IPS DF 6.9 (cell line): Measurements from ENCODE around the gene TENM3.
"Not testable (repeated sequence)": the region's sequence is repeated elsewhere in the genome, so short reads cannot be mapped to it uniquely, and the experiment has no call there.

Experiments used
- DNase-seq: peaks from one replicate; pipeline ENCODE4 v3.0.0-alpha.2; 2013; ENCODE audit warnings: low read depth, low spot score
- H3K27ac ChIP-seq: one replicate; pipeline ENCODE4 v1.5.1; 2013; ENCODE audit warnings: low read length, control low read depth
- H3K27me3 ChIP-seq: 2 replicates; pipeline ENCODE4 v1.6.1; 2013; ENCODE audit warnings: mild to moderate bottlenecking, low read length; ENCODE audit not compliant: control insufficient read depth, insufficient read depth
- H3K36me3 ChIP-seq: 2 replicates; pipeline ENCODE4 v1.6.1; 2013; ENCODE audit warnings: low read length; ENCODE audit not compliant: control insufficient read depth, insufficient read depth
- H3K4me1 ChIP-seq: 2 replicates; pipeline ENCODE4 v1.6.1; 2013; ENCODE audit warnings: low read length; ENCODE audit not compliant: control insufficient read depth, insufficient read depth
- H3K4me3 ChIP-seq: 2 replicates; pipeline ENCODE4 v1.5.1; 2013; ENCODE audit warnings: mild to moderate bottlenecking, low read length
- H3K9me3 ChIP-seq: 2 replicates; pipeline ENCODE4 v1.6.1; 2013; ENCODE audit warnings: low read length, inconsistent platforms; ENCODE audit not compliant: control insufficient read depth, insufficient read depth
- WGBS: extraction: QIAGEN DNeasy Blood & Tissue Kit; methylation state at CpG from one replicate; pipeline ENCODE4 v1.1.7; 2013; ENCODE audit warnings: mixed read lengths, missing lambda C conversion rate; ENCODE audit not compliant: insufficient read length, insufficient coverage; 5-methylcytosine and 5-hydroxymethylcytosine counted together

TENM3 gene

DNA sequence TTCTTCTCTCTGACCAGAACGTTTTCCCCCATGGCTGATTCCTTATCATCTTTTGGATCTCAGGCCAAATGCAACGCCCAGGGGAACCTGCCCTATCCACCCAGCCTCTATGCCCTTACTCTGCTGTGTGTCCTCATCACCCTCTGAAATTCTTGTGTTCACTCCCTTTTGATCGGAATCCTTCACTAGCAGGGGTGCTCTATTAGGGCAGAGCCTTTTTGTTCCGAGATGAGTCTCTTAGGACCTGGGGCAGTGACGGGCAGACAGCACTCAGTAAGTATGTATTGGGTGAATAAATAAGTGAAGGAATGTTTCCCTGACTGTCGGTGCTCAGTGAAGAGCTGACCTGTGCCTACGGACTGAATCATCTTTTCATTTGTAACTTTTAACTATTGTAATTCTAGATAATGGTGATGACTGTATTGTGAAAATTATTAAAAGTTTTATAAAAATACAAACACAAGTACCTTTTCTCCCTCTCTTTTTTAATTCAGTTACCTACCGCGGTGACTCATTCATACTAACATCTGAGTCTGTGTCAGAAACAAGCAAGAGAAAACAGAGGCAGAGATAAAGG is 4.8 kb upstream of the TENM3 start:
- DNase-seq, result no peak
- H3K4me1 ChIP-seq, result peaks cover 5% of the 10 kb centered on the region; the same call in 1 of the 2 replicates
- no peak overlapping the region for H3K27ac ChIP-seq
- no CpG with 5 or more reads among the region's 9 CpGs for WGBS
- no peaks in the 10 kb centered on the region for H3K9me3 ChIP-seq
- H3K36me3 ChIP-seq, result no peaks in the 10 kb centered on the region
- H3K27me3 ChIP-seq, result no peaks in the 10 kb centered on the region
- H3K4me3 ChIP-seq, result no peak overlapping the region

DNA sequence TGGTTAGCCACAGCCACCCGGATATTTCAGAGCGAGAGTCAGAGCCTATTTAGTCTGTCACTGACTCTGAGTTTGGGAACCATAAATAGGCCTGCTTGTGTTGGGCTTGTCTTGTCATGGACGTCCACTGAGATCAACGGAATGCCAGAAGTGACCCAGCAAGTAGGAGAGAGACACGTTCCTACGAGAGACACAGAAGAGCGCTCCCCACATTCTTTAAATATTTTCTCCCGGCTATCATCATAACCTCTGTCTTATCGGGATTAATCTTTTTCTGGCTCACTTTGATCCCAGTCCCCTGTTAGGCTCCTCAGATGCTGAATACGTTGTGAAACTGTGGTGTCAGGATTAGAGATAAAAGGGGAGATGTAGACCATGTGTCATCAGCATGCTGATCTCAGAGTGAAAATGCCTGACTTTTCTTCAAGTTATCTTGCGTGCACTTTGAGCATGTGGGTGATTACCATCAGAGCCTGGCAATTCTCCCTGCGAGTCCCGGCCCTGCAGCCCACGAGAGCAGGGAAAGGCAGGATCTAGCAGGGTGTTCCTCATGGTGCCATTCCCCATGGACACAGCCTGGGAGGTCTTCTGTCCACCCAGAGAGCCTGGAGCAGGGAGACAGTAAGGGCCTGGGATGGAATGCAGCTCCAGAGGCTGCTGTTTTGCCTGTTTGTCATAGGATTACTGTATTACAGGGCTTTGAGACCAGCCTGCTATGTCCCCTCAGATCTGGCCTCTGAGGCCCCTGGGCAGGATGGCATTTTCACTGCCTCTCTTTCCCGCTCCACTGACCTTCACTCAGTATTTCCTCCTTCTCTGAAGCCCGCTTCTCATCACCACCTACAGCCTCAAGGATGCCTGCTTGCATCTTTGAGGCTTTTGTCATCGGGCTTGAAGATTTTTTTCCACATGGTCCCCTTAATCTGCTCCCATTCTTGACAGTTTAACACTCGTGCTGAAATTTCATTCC is 2.8 kb upstream of the TENM3 start:
- WGBS, result no CpG with 5 or more reads among the region's 18 CpGs
- Histone ChIP-seq H3K27me3 (no peaks in the 10 kb centered on the region), H3K36me3 (no peaks in the 10 kb centered on the region), H3K27ac (no peak overlapping the region), H3K9me3 (no peaks in the 10 kb centered on the region), H3K4me1 (peaks cover 5% of the 10 kb centered on the region; the same call in 1 of the 2 replicates), H3K4me3 (no peak overlapping the region)
- no peak for DNase-seq

DNA sequence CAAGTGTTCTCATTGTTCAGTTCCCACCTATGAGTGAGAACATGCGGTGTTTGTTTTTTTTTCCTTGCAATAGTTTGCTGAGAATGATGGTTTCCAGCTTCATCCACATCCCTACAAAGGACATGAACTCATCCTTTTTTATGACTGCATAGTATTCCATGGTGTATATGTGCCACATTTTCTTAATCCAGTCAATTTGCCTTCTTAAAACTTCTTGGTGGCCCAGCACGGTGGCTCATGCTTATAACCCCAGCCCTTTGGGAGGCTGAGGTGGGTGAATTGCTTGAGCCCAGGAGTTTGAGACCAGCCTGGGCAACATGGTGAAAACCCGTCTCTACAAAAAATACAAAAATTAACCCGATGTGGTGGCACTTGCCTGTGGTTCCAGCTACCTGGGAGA is 942 bp upstream of the TENM3 start:
- no CpG with 5 or more reads among the region's 4 CpGs for WGBS
- not testable (repeated sequence) for H3K9me3 ChIP-seq, H3K36me3 ChIP-seq, H3K4me3 ChIP-seq, H3K4me1 ChIP-seq, DNase-seq, H3K27me3 ChIP-seq, H3K27ac ChIP-seq

DNA sequence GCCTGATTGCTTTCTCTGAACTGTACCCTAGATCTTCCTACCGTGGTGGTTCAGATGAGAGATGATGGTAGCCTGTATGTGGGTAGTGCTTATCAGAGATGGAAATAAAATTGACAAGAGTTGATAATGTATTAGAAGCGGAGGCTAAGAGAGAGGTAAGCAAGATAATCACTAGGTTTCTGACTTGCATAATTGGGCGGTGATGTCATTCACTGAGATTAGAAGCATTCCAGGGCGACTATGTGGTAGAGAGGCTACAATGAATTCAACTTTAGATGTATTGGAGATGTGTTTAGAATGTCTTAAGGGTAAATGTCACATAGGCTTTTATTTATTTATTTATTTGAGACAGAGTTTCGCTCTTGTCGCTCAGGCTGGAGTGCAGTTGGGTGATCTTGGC is 415 bp upstream of the TENM3 start:
- no CpG with 5 or more reads among the region's 6 CpGs for WGBS
- Histone ChIP-seq H3K4me3 (no peak overlapping the region), H3K27ac (no peak overlapping the region), H3K36me3 (no peaks in the 10 kb centered on the region), H3K4me1 (peaks cover 5% of the 10 kb centered on the region; the same call in 1 of the 2 replicates), H3K27me3 (no peaks in the 10 kb centered on the region), H3K9me3 (no peaks in the 10 kb centered on the region)
- DNase-seq, result no peak

DNA sequence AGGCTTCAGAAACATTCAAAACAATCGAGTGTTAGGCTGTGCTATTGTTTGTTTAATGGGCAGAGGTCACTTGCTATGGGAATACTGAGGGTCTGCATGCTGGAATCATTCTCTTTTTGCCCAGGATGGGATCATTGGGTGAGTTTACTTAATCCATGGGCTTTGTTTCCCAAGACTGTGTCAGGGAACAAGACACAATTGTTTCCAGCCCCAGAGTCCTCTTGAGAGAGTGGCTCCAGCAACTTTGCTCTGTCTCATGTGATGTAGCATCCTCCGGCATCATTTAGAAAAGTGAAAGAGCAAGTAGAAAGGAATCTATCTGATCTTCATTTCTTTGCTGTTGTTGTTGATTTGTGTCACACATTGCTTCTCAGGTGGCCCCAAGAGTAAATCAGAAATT is 1.8 kb downstream of the TENM3 start:
- no CpG with 5 or more reads among the region's 2 CpGs for WGBS
- H3K4me1 ChIP-seq, result peaks cover under 1% of the 10 kb centered on the region; the same call in 1 of the 2 replicates
- H3K9me3 ChIP-seq, result no peaks in the 10 kb centered on the region
- H3K4me3 ChIP-seq, result no peak overlapping the region
- no peak overlapping the region for H3K27ac ChIP-seq
- H3K27me3 ChIP-seq, result no peaks in the 10 kb centered on the region
- no peaks in the 10 kb centered on the region for H3K36me3 ChIP-seq
- no peak for DNase-seq

DNA sequence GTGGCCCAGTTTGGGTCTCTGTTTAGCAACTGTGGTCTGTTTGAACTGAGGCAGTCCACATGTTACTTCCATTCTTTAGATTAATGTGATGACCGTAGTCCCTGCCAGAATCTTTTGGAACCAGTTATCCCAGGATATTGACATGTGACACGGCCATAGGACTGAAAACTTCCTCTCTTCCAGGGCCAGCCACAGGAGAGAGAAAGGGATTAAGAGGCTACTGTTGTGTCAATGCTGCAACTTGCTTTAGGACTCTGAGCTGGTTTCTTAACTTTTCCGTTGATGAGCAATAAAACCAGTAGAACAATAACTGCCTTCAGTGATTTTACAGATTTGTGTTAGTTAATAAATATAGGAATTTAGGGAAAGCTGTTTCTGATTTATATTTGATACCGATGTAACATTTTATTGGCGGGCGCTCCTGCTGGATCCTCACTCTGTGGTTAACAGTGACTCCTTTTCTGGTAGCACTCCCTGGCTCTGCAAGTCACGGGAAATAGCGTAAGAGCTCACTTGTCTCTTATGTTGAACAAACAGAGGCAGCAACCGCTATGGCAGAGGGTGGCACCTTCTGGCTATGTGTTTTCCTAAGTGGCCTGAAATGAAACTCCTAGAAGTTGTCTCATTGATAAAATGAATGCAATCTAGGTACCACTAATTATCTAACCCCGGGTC is 2.5 kb downstream of the TENM3 start:
- H3K27ac ChIP-seq, result no peak overlapping the region

DNA sequence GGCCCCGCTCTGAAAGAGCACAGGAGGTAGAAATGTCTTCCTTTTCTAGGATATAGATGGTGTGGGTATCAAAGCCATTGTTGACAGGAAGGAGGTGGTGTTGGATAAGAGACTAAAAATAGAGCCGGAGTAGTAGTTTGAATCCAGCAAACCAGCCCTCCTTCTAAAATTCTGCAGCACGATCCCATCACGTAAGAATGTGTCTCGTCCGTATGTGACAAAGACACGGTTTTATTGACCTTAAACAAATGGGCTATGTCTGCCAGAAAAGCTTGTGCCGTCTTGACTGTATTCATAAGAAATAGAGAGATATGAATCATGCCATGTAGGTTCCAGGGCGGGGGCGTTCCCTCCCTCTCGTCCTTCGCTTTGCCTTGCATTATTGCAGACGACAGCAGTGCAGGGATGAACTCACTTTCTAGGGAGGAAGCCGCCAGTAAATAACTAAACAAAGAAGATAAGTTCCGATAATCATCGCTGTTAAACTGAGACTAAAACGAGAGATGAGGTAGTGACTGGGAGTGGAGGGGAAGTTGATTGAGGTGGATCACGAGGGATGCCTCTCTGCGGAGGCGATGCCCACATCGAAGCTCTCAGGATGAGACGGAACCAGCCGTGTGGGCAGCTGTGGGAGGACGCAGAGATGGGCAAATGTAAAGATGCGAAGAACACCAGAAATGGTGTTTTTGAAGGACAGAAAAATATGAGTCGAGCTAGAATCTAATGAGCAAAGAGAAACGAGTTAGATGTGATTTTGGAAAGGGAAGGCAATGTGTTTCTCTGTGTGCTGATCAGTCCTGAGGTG is 3.4 kb downstream of the TENM3 start:
- no peak for DNase-seq
- no peaks in the 10 kb centered on the region; the same call in 1 of the 2 replicates for H3K4me1 ChIP-seq
- H3K9me3 ChIP-seq, result no peaks in the 10 kb centered on the region
- no peak overlapping the region for H3K27ac ChIP-seq
- H3K4me3 ChIP-seq, result no peak overlapping the region
- H3K27me3 ChIP-seq, result no peaks in the 10 kb centered on the region
- H3K36me3 ChIP-seq, result no peaks in the 10 kb centered on the region
- WGBS, result no CpG with 5 or more reads among the region's 27 CpGs

More for the DNA sequence above, 2.5 kb downstream of the TENM3 start:
- no peaks in the 10 kb centered on the region for H3K27me3 ChIP-seq
- WGBS, result 100% methylated on average over 1 of the region's 10 CpGs
- no peak overlapping the region for H3K4me3 ChIP-seq
- H3K4me1 ChIP-seq, result no peaks in the 10 kb centered on the region
- H3K9me3 ChIP-seq, result no peaks in the 10 kb centered on the region
- H3K36me3 ChIP-seq, result no peaks in the 10 kb centered on the region
- DNase-seq, result no peak

DNA sequence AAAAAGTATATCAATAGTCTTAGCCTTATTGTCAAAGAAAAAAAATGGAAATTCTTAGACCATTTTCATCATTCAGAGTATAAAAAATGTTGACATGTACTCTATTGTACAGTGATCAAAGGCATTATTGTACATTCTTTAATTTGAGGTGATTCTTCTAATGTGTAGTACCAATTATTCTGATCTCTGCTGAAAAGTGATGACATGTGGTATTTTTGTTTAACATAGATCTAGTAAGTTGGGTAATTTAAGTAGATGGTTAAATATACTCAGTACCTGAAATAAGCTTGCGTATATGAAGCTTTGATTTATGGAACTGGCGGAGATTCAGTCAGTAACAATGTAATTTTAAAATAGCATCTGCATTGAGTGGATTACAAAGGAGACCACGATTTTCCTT is 5.1 kb downstream of the TENM3 start:
- no peak overlapping the region for H3K4me3 ChIP-seq
- WGBS, result 100% methylated on average over 1 of the region's 3 CpGs
- no peak overlapping the region for H3K27ac ChIP-seq
- no peaks in the 10 kb centered on the region for H3K9me3 ChIP-seq
- no peaks in the 10 kb centered on the region for H3K36me3 ChIP-seq
- H3K27me3 ChIP-seq, result no peaks in the 10 kb centered on the region
- DNase-seq, result no peak
- H3K4me1 ChIP-seq, result no peaks in the 10 kb centered on the region; the same call in 1 of the 2 replicates

DNA sequence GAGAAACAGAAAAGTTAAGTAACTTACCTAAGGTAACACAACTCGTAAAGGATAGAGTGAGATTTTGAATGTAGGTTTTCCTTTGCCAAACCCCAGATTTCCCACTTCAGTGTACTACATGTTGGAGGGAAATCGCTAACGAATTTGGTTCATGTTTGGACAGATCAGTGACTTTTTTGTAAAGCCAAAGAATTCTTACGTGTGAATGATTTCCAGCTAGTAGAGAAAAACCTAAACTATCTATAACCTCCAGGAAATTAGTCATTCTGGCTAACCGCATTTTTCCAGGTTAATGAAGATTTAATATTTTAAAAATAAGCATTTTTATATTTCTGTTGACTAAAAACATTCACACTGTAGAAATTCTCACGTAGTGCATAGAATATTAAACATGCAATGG is 7.2 kb downstream of the TENM3 start:
- H3K4me1 ChIP-seq, result no peaks in the 10 kb centered on the region; the same call in 1 of the 2 replicates
- no peak overlapping the region for H3K27ac ChIP-seq
- H3K27me3 ChIP-seq, result no peaks in the 10 kb centered on the region
- no peaks in the 10 kb centered on the region for H3K36me3 ChIP-seq
- no peak overlapping the region for H3K4me3 ChIP-seq
- DNase-seq, result no peak
- no peaks in the 10 kb centered on the region for H3K9me3 ChIP-seq
- no CpG with 5 or more reads among the region's 6 CpGs for WGBS

DNA sequence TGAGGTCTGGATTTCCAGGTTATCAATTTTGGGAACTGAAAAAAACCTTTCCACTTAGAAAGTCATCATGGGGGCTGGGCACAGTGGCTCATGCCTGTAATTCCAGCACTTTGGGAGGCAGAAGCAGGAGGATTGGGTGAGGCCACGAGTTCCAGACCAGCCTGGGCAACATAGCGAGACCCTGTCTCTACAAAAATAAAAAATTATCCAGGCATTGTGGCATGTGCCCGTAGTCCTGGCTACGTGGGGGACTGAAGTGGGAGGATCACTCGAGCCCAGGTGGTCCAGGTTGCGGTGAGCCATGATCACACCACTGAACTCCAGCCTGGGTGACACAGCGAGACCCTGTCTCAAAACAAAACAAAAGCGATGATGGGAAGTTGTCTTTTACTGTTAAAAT is 7.9 kb downstream of the TENM3 start:
- no peak overlapping the region for H3K4me3 ChIP-seq
- H3K27ac ChIP-seq, result no peak overlapping the region
- WGBS, result no CpG with 5 or more reads among the region's 8 CpGs
- DNase-seq, result no peak
- no peaks in the 10 kb centered on the region for H3K9me3 ChIP-seq
- H3K4me1 ChIP-seq, result peaks cover 2% of the 10 kb centered on the region
- no peaks in the 10 kb centered on the region for H3K27me3 ChIP-seq
- no peaks in the 10 kb centered on the region for H3K36me3 ChIP-seq
